Caco-2 (cell line): ENCODE measurements around the gene EHMT1. TPM values are rescaled to one million over a fixed set of nuclear protein-coding genes. Genes with fewer than 3 reads are reported as not detected.

Experiments used
- BruUV-seq: library from RNA; stranded (reverse); fragments of 400-500 nt; replicated peaks from 2 replicates; lab custom pipeline; 2021; lab: Mats Ljungman, UMichigan
- CTCF ChIA-PET: fragments of 300-600 bp; sonication (Branson Sonifier 250); formaldehyde crosslinking; loops from one replicate; lab custom pipeline; 2022; ENCODE audit warnings: antibody characterized with exemption; lab: Charles Lee
- POLR2A ChIA-PET: fragments of 300-600 bp; sonication (Branson Sonifier 250); formaldehyde crosslinking; loops from one replicate; lab custom pipeline; 2022; ENCODE audit warnings: antibody characterized with exemption; lab: Charles Lee
- DNase-seq, 2 experiments: peaks; one replicate each; pipeline versions ENCODE4 v3.0.0 to v3.0.0-alpha.2; 2020 to 2022
- H3K27me3 ChIP-seq: replicated peaks from 2 replicates; pipeline ENCODE4 v1.6.0; 2011; ENCODE audit warnings: low read length; ENCODE audit not compliant: control insufficient read depth, insufficient read depth
- H3K36me3 ChIP-seq: 2 replicates; pipeline ENCODE4 v1.5.1; 2011; ENCODE audit warnings: low read length; ENCODE audit not compliant: control insufficient read depth, insufficient read depth
- H3K4me1 ChIP-seq: fragments of 250-450 bp; sonication (Bioruptor Pico); 2 replicates; pipeline ENCODE4 v1.5.1; 2020; ENCODE audit warnings: mild to moderate bottlenecking
- H3K4me3 ChIP-seq: 2 replicates; pipeline ENCODE4 v1.5.1; 2011; ENCODE audit warnings: low read depth, mild to moderate bottlenecking, control low read depth, low read length
- H3K9me3 ChIP-seq: fragments of 250-450 bp; sonication (Bioruptor Pico); 2 replicates; pipeline ENCODE4 v1.5.1; 2020; ENCODE audit warnings: mild to moderate bottlenecking, moderate library complexity
- H3K27ac Mint-ChIP-seq: one replicate; pipeline ENCODE4 v1.8.0; 2022; ENCODE audit warnings: mixed read lengths; ENCODE audit not compliant: unreplicated experiment
- H3K27me3 Mint-ChIP-seq: one replicate; pipeline ENCODE4 v1.8.0; 2022; ENCODE audit warnings: mixed read lengths; ENCODE audit not compliant: insufficient read depth, unreplicated experiment
- H3K36me3 Mint-ChIP-seq: one replicate; pipeline ENCODE4 v1.8.0; 2022; ENCODE audit warnings: mild to moderate bottlenecking, mixed read lengths; ENCODE audit not compliant: insufficient read depth, unreplicated experiment
- H3K4me1 Mint-ChIP-seq: one replicate; pipeline ENCODE4 v1.8.0; 2022; ENCODE audit warnings: low read depth, mixed read lengths; ENCODE audit not compliant: unreplicated experiment
- H3K4me3 Mint-ChIP-seq: one replicate; pipeline ENCODE4 v1.8.0; 2022; ENCODE audit warnings: mild to moderate bottlenecking, moderate library complexity, mixed read lengths; ENCODE audit not compliant: unreplicated experiment
- H3K9me3 Mint-ChIP-seq: one replicate; pipeline ENCODE4 v1.8.0; 2022; ENCODE audit warnings: mixed read lengths; ENCODE audit not compliant: unreplicated experiment
- intact Hi-C: fragments of 100-400 bp; cut with micrococcal nuclease; formaldehyde crosslinking; loops from one replicate; pipeline ENCODE4 v1.10.0; 2022; ENCODE audit not compliant: unreplicated experiment
- total RNA-seq: library from RNA; stranded (reverse); gene quantifications from 2 replicates; pipeline ENCODE4 v1.2.3, GENCODE V29; 2022
- TF ChIP-seq, protein P1 (sequence below), 2 experiments: fragments of 200-600 bp in 1 of 2; IDR thresholded peaks; 1 replicate in 1 of 2; 2 replicates in 1 of 2; pipeline versions ENCODE4 v1.5.1 to v1.8.0; 2011 to 2022; ENCODE audit warnings: antibody characterized with exemption in 1 of 2, control low read depth in 1 of 2, inconsistent platforms in 1 of 2, low read depth in 1 of 2, low read length in 1 of 2, mild to moderate bottlenecking in 1 of 2, moderate library complexity in 1 of 2; ENCODE audit not compliant: insufficient read depth in 1 of 2, severe bottlenecking in 1 of 2, unreplicated experiment in 1 of 2

EHMT1 gene
- total RNA-seq, 1 experiment from 2014 or later, result 92.9 TPM

DNA sequence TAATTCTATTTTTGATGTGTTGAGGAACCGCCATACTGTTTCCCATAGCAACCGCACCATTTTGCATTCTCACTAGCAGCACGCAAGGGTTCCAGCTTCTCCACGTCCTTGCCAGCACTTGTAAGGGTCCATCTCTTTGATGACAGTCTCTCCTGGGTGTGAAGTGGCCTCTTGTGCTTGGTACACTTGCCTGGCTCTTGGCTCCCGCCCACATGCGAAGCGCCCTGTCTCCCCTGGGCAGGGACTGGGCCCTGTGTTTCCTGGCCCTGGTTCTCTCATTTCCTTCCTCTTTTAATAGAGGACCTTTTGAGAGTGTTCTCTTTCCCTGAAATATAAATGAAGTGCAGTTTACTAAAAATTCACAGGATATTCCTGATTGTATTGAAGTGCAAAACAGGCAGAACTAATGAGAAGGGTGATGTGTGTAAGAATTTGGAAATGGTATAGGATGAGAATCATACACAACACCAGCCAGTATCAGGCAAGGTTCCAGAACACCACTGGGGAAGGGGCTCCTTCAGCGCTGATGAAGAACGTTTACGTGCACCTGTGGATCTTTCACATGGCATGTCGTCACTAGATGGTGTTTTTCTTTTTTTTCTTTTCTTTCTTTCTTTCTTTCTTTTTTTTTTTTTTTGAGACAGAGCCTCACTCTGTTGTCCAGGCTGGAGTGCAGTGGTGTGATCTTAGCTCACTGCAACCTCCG is 73.0 kb downstream of the EHMT1 start:
- Mint-ChIP-seq H3K4me1 (peaks cover 23% of the 10 kb centered on the region), H3K27ac (no peak overlapping the region), H3K9me3 (no peaks in the 10 kb centered on the region), H3K4me3 (no peak overlapping the region), H3K36me3 (peaks cover 18% of the 10 kb centered on the region), H3K27me3 (no peaks in the 10 kb centered on the region)
- Histone ChIP-seq H3K36me3 (no peaks in the 10 kb centered on the region), H3K9me3 (no peaks in the 10 kb centered on the region), H3K27me3 (no peaks in the 10 kb centered on the region), H3K4me1 (no peaks in the 10 kb centered on the region), H3K4me3 (no peak overlapping the region)
- POLR2A ChIA-PET, result no interaction called here
- no TSS peak for BruUV-seq
- DNase-seq, result no peak
- intact Hi-C loops, result no loop called here
- TF ChIP-seq, protein P1, sequence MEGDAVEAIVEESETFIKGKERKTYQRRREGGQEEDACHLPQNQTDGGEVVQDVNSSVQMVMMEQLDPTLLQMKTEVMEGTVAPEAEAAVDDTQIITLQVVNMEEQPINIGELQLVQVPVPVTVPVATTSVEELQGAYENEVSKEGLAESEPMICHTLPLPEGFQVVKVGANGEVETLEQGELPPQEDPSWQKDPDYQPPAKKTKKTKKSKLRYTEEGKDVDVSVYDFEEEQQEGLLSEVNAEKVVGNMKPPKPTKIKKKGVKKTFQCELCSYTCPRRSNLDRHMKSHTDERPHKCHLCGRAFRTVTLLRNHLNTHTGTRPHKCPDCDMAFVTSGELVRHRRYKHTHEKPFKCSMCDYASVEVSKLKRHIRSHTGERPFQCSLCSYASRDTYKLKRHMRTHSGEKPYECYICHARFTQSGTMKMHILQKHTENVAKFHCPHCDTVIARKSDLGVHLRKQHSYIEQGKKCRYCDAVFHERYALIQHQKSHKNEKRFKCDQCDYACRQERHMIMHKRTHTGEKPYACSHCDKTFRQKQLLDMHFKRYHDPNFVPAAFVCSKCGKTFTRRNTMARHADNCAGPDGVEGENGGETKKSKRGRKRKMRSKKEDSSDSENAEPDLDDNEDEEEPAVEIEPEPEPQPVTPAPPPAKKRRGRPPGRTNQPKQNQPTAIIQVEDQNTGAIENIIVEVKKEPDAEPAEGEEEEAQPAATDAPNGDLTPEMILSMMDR (IDR thresholded peaks at IDR 0.05; ENCODE audit: insufficient read depth in 1 of 2, low read depth in 1 of 2, low read length in 1 of 2, severe bottlenecking in 1 of 2, unreplicated experiment in 1 of 2), result no peak
- CTCF ChIA-PET, result no interaction called here

GRCh38 chr9:137694236-137694959 is 75.6 kb downstream of the EHMT1 start:
- Histone ChIP-seq H3K9me3 (no peaks in the 10 kb centered on the region), H3K4me1 (no peaks in the 10 kb centered on the region), H3K27me3 (no peaks in the 10 kb centered on the region), H3K4me3 (no peak overlapping the region), H3K36me3 (no peaks in the 10 kb centered on the region)
- TF ChIP-seq, protein P1 (IDR thresholded peaks at IDR 0.05; ENCODE audit: insufficient read depth in 1 of 2, low read depth in 1 of 2, low read length in 1 of 2, severe bottlenecking in 1 of 2, unreplicated experiment in 1 of 2), result no peak
- Mint-ChIP-seq H3K27me3 (no peaks in the 10 kb centered on the region), H3K4me1 (peaks cover 22% of the 10 kb centered on the region), H3K36me3 (peaks cover 19% of the 10 kb centered on the region), H3K27ac (no peak overlapping the region), H3K4me3 (no peak overlapping the region), H3K9me3 (no peaks in the 10 kb centered on the region)
- intact Hi-C loops, result no loop called here
- ChIA-PET POLR2A (no interaction called here), CTCF (interaction anchor here (1.6 kb wide), 1 partner anchor 21 kb away, joined by 18 read pairs; no protein-coding TSS in a partner anchor)
- no TSS peak for BruUV-seq
- no peak for DNase-seq

GRCh38 chr9:137694962-137695875 is 76.4 kb downstream of the EHMT1 start:
- H3K9me3 ChIP-seq, result no peaks in the 10 kb centered on the region
- no peaks in the 10 kb centered on the region for H3K9me3 Mint-ChIP-seq
- no peaks in the 10 kb centered on the region for H3K27me3 Mint-ChIP-seq
- ChIA-PET CTCF (interaction anchor here (1.6 kb wide), 1 partner anchor 22 kb away, joined by 18 read pairs; no protein-coding TSS in a partner anchor), POLR2A (no interaction called here)
- intact Hi-C loops, result loop anchor here (1.0 kb wide), 1 partner anchor 22 kb away; no protein-coding TSS in a partner anchor
- no peak overlapping the region for H3K4me3 ChIP-seq
- H3K4me3 Mint-ChIP-seq, result no peak overlapping the region
- TF ChIP-seq, protein P1 (IDR thresholded peaks at IDR 0.05; ENCODE audit: insufficient read depth in 1 of 2, low read depth in 1 of 2, low read length in 1 of 2, severe bottlenecking in 1 of 2, unreplicated experiment in 1 of 2), result peak; percentile 69
- H3K27me3 ChIP-seq, result no peaks in the 10 kb centered on the region
- peaks cover 14% of the 10 kb centered on the region for H3K4me1 Mint-ChIP-seq
- H3K36me3 ChIP-seq, result no peaks in the 10 kb centered on the region
- H3K27ac Mint-ChIP-seq, result no peak overlapping the region
- peaks cover 17% of the 10 kb centered on the region for H3K36me3 Mint-ChIP-seq
- BruUV-seq, result no TSS peak
- peak; percentile 49 to 64 for DNase-seq
- H3K4me1 ChIP-seq, result no peaks in the 10 kb centered on the region
